HUES6 (cell line): Measurements from ENCODE around the gene ADGRL3.

ENCODE experiments used
- H3K27ac ChIP-seq: 2 replicates; pipeline ENCODE4 v1.7.0; 2013; ENCODE audit warnings: low read depth, mild to moderate bottlenecking, low read length, inconsistent platforms
- H3K27me3 ChIP-seq: 2 replicates; pipeline ENCODE4 v1.6.1; 2013; ENCODE audit warnings: low read length; ENCODE audit not compliant: control insufficient read depth, insufficient read depth
- H3K36me3 ChIP-seq: 2 replicates; pipeline ENCODE4 v1.6.1; 2013; ENCODE audit warnings: low read length; ENCODE audit not compliant: control insufficient read depth, insufficient read depth
- H3K4me1 ChIP-seq: 2 replicates; pipeline ENCODE4 v1.6.1; 2013; ENCODE audit warnings: low read length; ENCODE audit not compliant: control insufficient read depth, insufficient read depth
- H3K4me3 ChIP-seq: 2 replicates; pipeline ENCODE4 v1.5.1; 2013; ENCODE audit warnings: low read depth, low read length
- H3K9ac ChIP-seq: one replicate; pipeline ENCODE4 v1.6.1; 2013; ENCODE audit warnings: mild to moderate bottlenecking, low read length
- H3K9me3 ChIP-seq: 2 replicates; pipeline ENCODE4 v1.6.1; 2013; ENCODE audit warnings: low read depth, low read length; ENCODE audit not compliant: control insufficient read depth, insufficient read depth

The ADGRL3 gene

GRCh38 chr4:61275241-61275640, 75.1 kb downstream of the ADGRL3 start:
- Histone ChIP-seq H3K9me3 (no peaks in the 10 kb centered on the region), H3K27ac (no peak overlapping the region), H3K4me3 (no peak overlapping the region), H3K36me3 (no peaks in the 10 kb centered on the region), H3K9ac (no peak overlapping the region), H3K4me1 (no peaks in the 10 kb centered on the region; the same call in 1 of the 2 replicates), H3K27me3 (no peaks in the 10 kb centered on the region)

GRCh38 chr4:61276029-61276428, 75.9 kb downstream of the ADGRL3 start:
- no peaks in the 10 kb centered on the region; the same call in 1 of the 2 replicates for H3K4me1 ChIP-seq
- no peaks in the 10 kb centered on the region for H3K27me3 ChIP-seq
- no peak overlapping the region for H3K4me3 ChIP-seq
- H3K27ac ChIP-seq, result no peak overlapping the region
- H3K36me3 ChIP-seq, result no peaks in the 10 kb centered on the region
- no peaks in the 10 kb centered on the region for H3K9me3 ChIP-seq
- H3K9ac ChIP-seq, result no peak overlapping the region

GRCh38 chr4:61277785-61278760, 77.9 kb downstream of the ADGRL3 start:
- Histone ChIP-seq H3K27me3 (no peaks in the 10 kb centered on the region), H3K9ac (no peak overlapping the region), H3K9me3 (no peaks in the 10 kb centered on the region), H3K27ac (no peak overlapping the region), H3K4me3 (no peak overlapping the region), H3K4me1 (no peaks in the 10 kb centered on the region), H3K36me3 (no peaks in the 10 kb centered on the region)

GRCh38 chr4:61292322-61292721, 92.2 kb downstream of the ADGRL3 start:
- Histone ChIP-seq H3K9me3 (no peaks in the 10 kb centered on the region), H3K9ac (no peak overlapping the region), H3K4me3 (no peak overlapping the region), H3K4me1 (peaks cover 3% of the 10 kb centered on the region; the same call in 1 of the 2 replicates), H3K27ac (no peak overlapping the region), H3K36me3 (no peaks in the 10 kb centered on the region), H3K27me3 (no peaks in the 10 kb centered on the region)

GRCh38 chr4:61293707-61294400, 93.7 kb downstream of the ADGRL3 start:
- no peak overlapping the region for H3K27ac ChIP-seq
- H3K9me3 ChIP-seq, result no peaks in the 10 kb centered on the region
- H3K9ac ChIP-seq, result no peak overlapping the region
- H3K36me3 ChIP-seq, result no peaks in the 10 kb centered on the region
- no peaks in the 10 kb centered on the region for H3K27me3 ChIP-seq
- H3K4me3 ChIP-seq, result no peak overlapping the region
- peaks cover 3% of the 10 kb centered on the region; the same call in 1 of the 2 replicates for H3K4me1 ChIP-seq

- H3K4me3 ChIP-seq, result no peak overlapping the region
- H3K9ac ChIP-seq, result no peak overlapping the region
- no peaks in the 10 kb centered on the region for H3K9me3 ChIP-seq
Measured at GRCh38 chr4:61294936-61295335, 94.8 kb downstream of the ADGRL3 start.

GRCh38 chr4:61296144-61296543, 96.0 kb downstream of the ADGRL3 start:
- Histone ChIP-seq H3K36me3 (no peaks in the 10 kb centered on the region), H3K4me1 (peaks cover 3% of the 10 kb centered on the region; the same call in 1 of the 2 replicates), H3K4me3 (no peak overlapping the region), H3K9me3 (no peaks in the 10 kb centered on the region), H3K27ac (no peak overlapping the region), H3K27me3 (no peaks in the 10 kb centered on the region), H3K9ac (no peak overlapping the region)

More at GRCh38 chr4:61294936-61295335, 94.8 kb downstream of the ADGRL3 start:
- Histone ChIP-seq H3K4me1 (peaks cover 3% of the 10 kb centered on the region; the same call in 1 of the 2 replicates), H3K27me3 (no peaks in the 10 kb centered on the region), H3K27ac (no peak overlapping the region), H3K36me3 (no peaks in the 10 kb centered on the region)

- Histone ChIP-seq H3K9ac (no peak overlapping the region), H3K4me3 (no peak overlapping the region), H3K4me1 (peaks cover 3% of the 10 kb centered on the region; the same call in 1 of the 2 replicates), H3K27me3 (no peaks in the 10 kb centered on the region), H3K9me3 (no peaks in the 10 kb centered on the region), H3K36me3 (no peaks in the 10 kb centered on the region), H3K27ac (no peak overlapping the region)
Measured at GRCh38 chr4:61298178-61298740, 98.1 kb downstream of the ADGRL3 start.

- H3K9ac ChIP-seq, result no peak overlapping the region
- peaks cover 3% of the 10 kb centered on the region; the same call in 1 of the 2 replicates for H3K4me1 ChIP-seq
- H3K27me3 ChIP-seq, result no peaks in the 10 kb centered on the region
- H3K27ac ChIP-seq, result no peak overlapping the region
- no peaks in the 10 kb centered on the region for H3K9me3 ChIP-seq
- H3K36me3 ChIP-seq, result no peaks in the 10 kb centered on the region
- no peak overlapping the region for H3K4me3 ChIP-seq
Measured at GRCh38 chr4:61299316-61299715, 99.2 kb downstream of the ADGRL3 start.

GRCh38 chr4:61300266-61300844, 100.2 kb downstream of the ADGRL3 start:
- Histone ChIP-seq H3K9me3 (no peaks in the 10 kb centered on the region), H3K4me1 (peaks cover 3% of the 10 kb centered on the region; the same call in 1 of the 2 replicates), H3K36me3 (no peaks in the 10 kb centered on the region), H3K27ac (no peak overlapping the region), H3K4me3 (no peak overlapping the region), H3K27me3 (no peaks in the 10 kb centered on the region), H3K9ac (no peak overlapping the region)
